Measurements from ENCODE around the gene OPA1. TPM values are rescaled to one million over a fixed set of nuclear protein-coding genes. Genes with fewer than 3 reads are reported as not detected.

The OPA1 gene
- total and polyA plus RNA-seq, 7 donors, result 29.4 to 129 (median 73.4) TPM

GRCh38 chr3:193716150-193716549 lies 123.1 kb downstream of the OPA1 start:
- Histone ChIP-seq H3K36me3 (ENCODE audit: insufficient read depth in 1 of 2, low read depth in 1 of 2) (no peaks in the 10 kb centered on the region), H3K4me3 (no peak overlapping the region), H3K27ac (no peak overlapping the region), H3K27me3 (ENCODE audit: insufficient read depth in 3 of 3, low read length in 2 of 3) (no peaks in the 10 kb centered on the region), H3K4me1 (no peaks in the 10 kb centered on the region), H3K9me3 (peaks cover 11% of the 10 kb centered on the region)
- intact Hi-C loops (cut with DNase I), result no loop called here
- no peak for TF ChIP-seq CTCF (IDR thresholded peaks at IDR 0.05)
- DNase-seq (no peak), ATAC-seq (no peak)
- 73 to 78% (median 74%) methylated on average over 4 of the region's 4 CpGs for WGBS, 3 donors

GRCh38 chr3:193719735-193720134 lies 126.7 kb downstream of the OPA1 start:
- intact Hi-C loops (cut with DNase I), result no loop called here
- TF ChIP-seq CTCF (IDR thresholded peaks at IDR 0.05), result no peak
- ATAC-seq (no peak), DNase-seq (no peak)
- no peaks in the 10 kb centered on the region for H3K27me3 ChIP-seq (ENCODE audit: insufficient read depth in 3 of 3, low read length in 2 of 3)
- H3K4me1 ChIP-seq, result no peaks in the 10 kb centered on the region
- no peak overlapping the region for H3K4me3 ChIP-seq
- H3K36me3 ChIP-seq (ENCODE audit: insufficient read depth in 1 of 2, low read depth in 1 of 2), result no peaks in the 10 kb centered on the region
- H3K9me3 ChIP-seq, result peaks cover 11% of the 10 kb centered on the region
- H3K27ac ChIP-seq, result no peak overlapping the region
- 76 to 95% (median 93%) methylated on average over 7 of the region's 7 CpGs for WGBS, 3 donors

GRCh38 chr3:193720169-193720568 lies 127.2 kb downstream of the OPA1 start:
- no peak for ATAC-seq
- Histone ChIP-seq H3K36me3 (ENCODE audit: insufficient read depth in 1 of 2, low read depth in 1 of 2) (no peaks in the 10 kb centered on the region), H3K4me3 (no peak overlapping the region), H3K9me3 (peaks cover 11% of the 10 kb centered on the region), H3K4me1 (no peaks in the 10 kb centered on the region), H3K27me3 (ENCODE audit: insufficient read depth in 3 of 3, low read length in 2 of 3) (no peaks in the 10 kb centered on the region), H3K27ac (no peak overlapping the region)
- DNase-seq, result no peak
- TF ChIP-seq CTCF (IDR thresholded peaks at IDR 0.05), result no peak
- intact Hi-C loops (cut with DNase I), result no loop called here
- 93 to 97% (median 97%) methylated on average over 3 of the region's 3 CpGs for WGBS, 3 donors

GRCh38 chr3:193722566-193722965 lies 129.6 kb downstream of the OPA1 start:
- H3K9me3 ChIP-seq, result peaks cover 11% of the 10 kb centered on the region
- DNase-seq, result no peak
- 84 to 89% (median 85%) methylated on average over 3 of the region's 3 CpGs for WGBS, 3 donors
- intact Hi-C loops (cut with DNase I), result no loop called here
- H3K4me1 ChIP-seq, result no peaks in the 10 kb centered on the region
- ATAC-seq, result no peak
- no peak for TF ChIP-seq CTCF (IDR thresholded peaks at IDR 0.05)
- no peaks in the 10 kb centered on the region for H3K27me3 ChIP-seq (ENCODE audit: insufficient read depth in 3 of 3, low read length in 2 of 3)
- H3K36me3 ChIP-seq (ENCODE audit: insufficient read depth in 1 of 2, low read depth in 1 of 2), result no peaks in the 10 kb centered on the region
- H3K27ac ChIP-seq, result no peak overlapping the region
- no peak overlapping the region for H3K4me3 ChIP-seq

- intact Hi-C loops (cut with DNase I), result no loop called here
- no peak for TF ChIP-seq CTCF (IDR thresholded peaks at IDR 0.05)
- Histone ChIP-seq H3K27me3 (ENCODE audit: insufficient read depth in 3 of 3, low read length in 2 of 3) (no peaks in the 10 kb centered on the region), H3K4me1 (no peaks in the 10 kb centered on the region), H3K36me3 (ENCODE audit: insufficient read depth in 1 of 2, low read depth in 1 of 2) (no peaks in the 10 kb centered on the region), H3K9me3 (no peaks in the 10 kb centered on the region), H3K4me3 (no peak overlapping the region), H3K27ac (no peak overlapping the region)
- no peak for ATAC-seq
- 45 to 62% (median 55%) methylated on average over 6 of the region's 6 CpGs for WGBS, 3 donors
- DNase-seq, result no peak
Observed at GRCh38 chr3:193727089-193727488, 134.1 kb downstream of the OPA1 start.

All from psoas muscle (tissue), 8 donors.